Measurements from ENCODE around the gene ZNRF2.

GRCh38 chr7:30353932-30354607 lies 69.7 kb downstream of the ZNRF2 start:
- TF ChIP-seq CTCF (IDR thresholded peaks at IDR 0.05 in 2 of 3, conservative IDR thresholded peaks at IDR 0.05 in 1 of 3; ENCODE audit: control insufficient read depth in 2 of 3, extremely low read depth in 1 of 3, insufficient read depth in 1 of 3, low read depth in 3 of 3, low read length in 3 of 3) (no peak), EZH2 (IDR thresholded peaks at IDR 0.05; ENCODE audit: borderline replicate concordance, control insufficient read depth, low read depth, low read length) (no peak), POLR2A (IDR thresholded peaks at IDR 0.05; ENCODE audit: low read depth, low read length) (no peak), TAF1 (IDR thresholded peaks at IDR 0.05; ENCODE audit: borderline replicate concordance, low read depth, low read length) (no peak), EGR1 (IDR thresholded peaks at IDR 0.05; ENCODE audit: borderline replicate concordance in 1 of 2, low read depth in 2 of 2, low read length in 2 of 2) (no peak), POLR2AphosphoS5 (IDR thresholded peaks at IDR 0.05; ENCODE audit: low read length) (no peak), CREB1 (IDR thresholded peaks at IDR 0.05; ENCODE audit: low read depth) (no peak), BHLHE40 (IDR thresholded peaks at IDR 0.05; ENCODE audit: borderline replicate concordance in 1 of 2, low read depth in 2 of 2, low read length in 1 of 2) (no peak)

Measured in GM12878 (cell line).